HepG2 (cell line): ENCODE measurements around the gene TEX19. TPM values are rescaled to one million over a fixed set of nuclear protein-coding genes. Genes with fewer than 3 reads are reported as not detected.

Source experiments
- ATAC-seq: fragments of 200-7000 bp; cut with Tn5 transposase; 3 replicates; pipeline ENCODE4 v1.9.1; 2020; ENCODE audit warnings: mild to moderate bottlenecking, moderate library complexity
- BruUV-seq: library from RNA; stranded (reverse); fragments of 400-500 nt; replicated peaks from 2 replicates; lab custom pipeline; 2021; lab: Mats Ljungman, UMichigan
- CTCF ChIA-PET: fragments of 300-600 bp; formaldehyde crosslinking; extraction: SDS; loops from one replicate; lab custom pipeline; 2021; ENCODE audit warnings: low total read pairs, inconsistent platforms, low intra/inter-chr PET ratio; lab: Yijun Ruan, JAX
- POLR2A ChIA-PET: fragments of 350-600 bp; sonication (Branson Sonifier 250); formaldehyde crosslinking; loops from one replicate; lab custom pipeline; 2020; ENCODE audit warnings: antibody characterized with exemption, inconsistent platforms; lab: Yijun Ruan, JAX
- DNase-seq: peaks from one replicate; pipeline ENCODE4 v3.0.0-alpha.2; 2015; ENCODE audit warnings: low spot score
- FAIRE-seq: peaks from 3 replicates; lab custom pipeline; 2011; peaks lifted over from hg19 to GRCh38; lab: Jason Lieb, UNC
- H2AFZ ChIP-seq: one replicate; pipeline ENCODE4 v1.6.1; 2011; ENCODE audit warnings: low read length, inconsistent platforms
- H3K27ac ChIP-seq: fragments of 300-600 bp; 3 replicates; pipeline ENCODE4 v1.8.0; 2011; ENCODE audit warnings: mixed run types, mild to moderate bottlenecking, mixed read lengths, low read length, inconsistent platforms; ENCODE audit not compliant: insufficient read depth; ENCODE audit errors: extremely low read length
- H3K27me3 ChIP-seq, 2 experiments: fragments of 200-600 bp in 1 of 2; 2 replicates in 1 of 2; 3 replicates in 1 of 2; pipeline versions ENCODE4 v1.6.0 to v1.8.0; 2011; ENCODE audit warnings: low read length in 2 of 2, mild to moderate bottlenecking in 2 of 2, moderate library complexity in 2 of 2, inconsistent platforms in 1 of 2; ENCODE audit not compliant: insufficient read depth in 2 of 2, control insufficient read depth in 1 of 2
- H3K36me3 ChIP-seq, 2 experiments: fragments of 200-600 bp in 1 of 2; replicated peaks in 1 of 2; 2 replicates in 1 of 2; 3 replicates in 1 of 2; pipeline versions ENCODE4 v1.5.1 to v1.8.0; 2011; ENCODE audit warnings: low read length in 2 of 2, inconsistent platforms in 1 of 2; ENCODE audit not compliant: insufficient read depth in 2 of 2, control insufficient read depth in 1 of 2
- H3K4me1 ChIP-seq: 2 replicates; pipeline ENCODE4 v1.5.1; 2012; ENCODE audit warnings: low read length, inconsistent platforms; ENCODE audit not compliant: insufficient read depth
- H3K4me2 ChIP-seq: 2 replicates; pipeline ENCODE4 v1.6.0; 2011; ENCODE audit warnings: low read depth, low read length, inconsistent platforms
- H3K4me3 ChIP-seq, 3 experiments: fragments of 200-600 bp in 1 of 3; sonication (generic), shearing (Covaris generic) in 1 of 3; replicated peaks in 1 of 3; 2 replicates each; pipeline ENCODE4 v1.5.1; 2011 to 2016; ENCODE audit warnings: low read length in 3 of 3, inconsistent platforms in 2 of 3, low read depth in 2 of 3, mild to moderate bottlenecking in 2 of 3, control low read depth in 1 of 3, mixed read lengths in 1 of 3; ENCODE audit not compliant: insufficient read depth in 1 of 3
- H3K79me2 ChIP-seq: one replicate; pipeline ENCODE4 v1.6.1; 2011; ENCODE audit warnings: low read length, inconsistent platforms; ENCODE audit not compliant: insufficient read depth
- H3K9ac ChIP-seq: 2 replicates; pipeline ENCODE4 v1.6.0; 2011; ENCODE audit warnings: mild to moderate bottlenecking, low read depth, low read length, inconsistent platforms; ENCODE audit not compliant: insufficient read depth
- H3K9me3 ChIP-seq: 2 replicates; pipeline ENCODE4 v1.5.1; 2012; ENCODE audit warnings: mild to moderate bottlenecking, low read length
- H4K20me1 ChIP-seq: 2 replicates; pipeline ENCODE4 v1.6.0; 2011; ENCODE audit warnings: inconsistent platforms, mild to moderate bottlenecking, low read length, moderate library complexity; ENCODE audit not compliant: insufficient read depth
- GABPA ChIP-seq, 2 experiments: IDR thresholded peaks; 2 replicates each; pipeline ENCODE4 v1.6.1; 2011 to 2016; ENCODE audit warnings: low read depth in 2 of 2, low read length in 1 of 2, missing biosample characterization in 1 of 2, missing genetic modification characterization in 1 of 2
- HNRNPL ChIP-seq: fragments of 200-400 bp; formaldehyde crosslinking; IDR thresholded peaks from 2 replicates; pipeline ENCODE4 v1.6.1; 2017; ENCODE audit warnings: mild to moderate bottlenecking, low read depth, low read length
- ISL2 ChIP-seq: sonication (generic); formaldehyde crosslinking; IDR thresholded peaks from 2 replicates; pipeline ENCODE4 v1.5.0; 2020; ENCODE audit warnings: missing genetic modification reagents
- ZBTB3 ChIP-seq: sonication (generic); formaldehyde crosslinking; IDR thresholded peaks from 2 replicates; pipeline ENCODE4 v1.4.0; 2020; ENCODE audit warnings: low read depth, mild to moderate bottlenecking, moderate library complexity, missing genetic modification reagents, borderline replicate concordance
- ZNF24 ChIP-seq: fragments of 450-650 bp; IDR thresholded peaks from 2 replicates; pipeline ENCODE4 v1.6.1; 2017; ENCODE audit warnings: antibody characterized with exemption, mild to moderate bottlenecking
- ZNF546 ChIP-seq: sonication (generic); formaldehyde crosslinking; conservative IDR thresholded peaks from 2 replicates; pipeline ENCODE4 v1.8.1; 2023; ENCODE audit warnings: mild to moderate bottlenecking, missing genetic modification reagents
- WGBS: methylation state at CpG from one replicate; pipeline ENCODE4 v1.1.6; 2017; ENCODE audit warnings: low lambda C conversion rate; 5-methylcytosine and 5-hydroxymethylcytosine counted together
- in situ Hi-C: cut with HindIII; loops from 2 replicates; pipeline ENCODE4 v1.10.0; 2017; ENCODE audit warnings: low pct_unique_long_range_greater_than_20kb; ENCODE audit not compliant: extremely low pct_ligation_motif_present
- intact Hi-C: fragments of 100-400 bp; cut with micrococcal nuclease; formaldehyde crosslinking; loops from one replicate; pipeline ENCODE4 v1.10.0; 2022; ENCODE audit not compliant: unreplicated experiment
- polyA plus RNA-seq, 8 experiments: library from polyadenylated mRNA; depleted of rRNA in 3 of 8; stranded (reverse) in 7 of 8; unstranded in 1 of 8; fragments of >200 nt; fragmentation: Illumina TruSeq in 4 of 8; extraction: Trizol in 4 of 8; gene quantifications; 2 replicates each; pipeline versions ENCODE4 v1.2.1 to v1.2.3, GENCODE V29; 2011 to 2016; ENCODE audit warnings: low read depth in 4 of 8, missing spikeins in 1 of 8, mixed read lengths in 1 of 8; ENCODE audit not compliant: insufficient read depth in 1 of 8
- total RNA-seq, 5 experiments: library from RNA; depleted of rRNA; stranded (reverse); fragments of >200 nt; fragmentation: Illumina TruSeq; extraction: Trizol; gene quantifications; 2 replicates each; pipeline ENCODE4 v1.2.3, GENCODE V29; 2016; ENCODE audit warnings: low read depth in 1 of 5
- TF ChIP-seq, protein P1 (sequence below), 2 experiments: sonication (generic) in 1 of 2; formaldehyde crosslinking in 1 of 2; IDR thresholded peaks; 2 replicates each; pipeline versions ENCODE4 v1.4.0 to v1.6.1; 2016 to 2020; ENCODE audit warnings: borderline replicate concordance in 1 of 2, low read depth in 1 of 2, mild to moderate bottlenecking in 1 of 2, missing genetic modification reagents in 1 of 2
- TF ChIP-seq, protein P2 (sequence below): sonication (generic); formaldehyde crosslinking; IDR thresholded peaks from 2 replicates; pipeline ENCODE4 v1.5.0; 2020; ENCODE audit warnings: missing genetic modification reagents, mild to moderate bottlenecking, borderline replicate concordance
- TF ChIP-seq, protein P3 (sequence below): IDR thresholded peaks from 2 replicates; pipeline ENCODE4 v1.6.1; 2016; ENCODE audit warnings: missing compliant biosample characterization, missing genetic modification reagents, borderline replicate concordance

The TEX19 gene
- total and polyA plus RNA-seq, 2 of the 13 experiments (the other 11 are each of a cell fraction or from before 2014, with no cell fraction given): 1.3 to 6.0 TPM

DNA sequence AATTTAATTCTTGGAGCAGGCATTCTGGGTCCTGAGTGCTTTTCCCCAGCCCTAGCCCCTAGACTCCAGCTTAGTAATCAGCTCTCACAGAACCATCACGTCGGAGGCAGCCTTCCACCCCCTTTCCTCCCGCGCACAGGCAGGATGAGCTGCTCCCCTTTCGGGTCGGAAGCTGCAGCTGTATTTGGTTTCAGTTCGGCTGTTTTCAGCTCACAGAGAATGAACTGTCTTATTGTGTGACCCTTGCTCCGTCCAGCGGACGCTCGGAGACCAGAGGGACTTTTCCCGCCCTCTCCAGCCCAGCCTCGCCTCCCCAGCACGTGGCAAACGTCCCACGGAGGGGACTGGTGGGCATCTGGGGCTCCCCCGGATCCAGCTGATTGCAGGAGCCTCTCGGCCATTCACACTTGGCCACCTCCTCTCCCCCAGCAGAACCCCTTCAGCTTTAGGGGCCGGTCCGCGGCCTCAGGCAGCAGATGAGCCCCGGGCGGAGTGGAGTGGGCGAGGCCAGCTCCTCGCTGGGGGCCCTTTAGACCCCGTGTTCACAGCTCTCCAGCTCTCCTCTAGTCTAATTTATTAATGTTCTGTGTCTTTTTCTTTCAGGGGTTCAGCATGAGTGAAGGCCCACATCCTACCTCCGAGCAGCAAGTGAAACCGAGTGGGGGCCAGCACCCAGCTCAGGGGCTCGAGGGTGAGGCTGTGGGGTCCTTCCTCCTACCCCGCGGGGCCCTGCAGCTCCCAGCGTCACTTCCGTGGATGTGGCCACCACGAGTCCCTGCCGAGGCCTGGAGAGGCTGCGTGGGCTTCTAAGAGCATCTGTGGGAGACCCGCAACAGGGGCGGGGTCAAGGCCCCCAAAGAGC lies 11.7 kb downstream of the TEX19 start:
- H3K9me3 ChIP-seq: no peaks in the 10 kb centered on the region
- H3K4me1 ChIP-seq: peaks cover 73% of the 10 kb centered on the region
- H3K36me3 ChIP-seq: no peaks in the 10 kb centered on the region
- in situ Hi-C loops (no loop called here), intact Hi-C loops (no loop called here)
- peak overlapping the region; percentile 47 for H3K27ac ChIP-seq
- no TSS peak for BruUV-seq
- H3K4me2 ChIP-seq: peak overlapping the region; percentile 72
- no peaks in the 10 kb centered on the region for H3K27me3 ChIP-seq
- ATAC-seq: peak; percentile 13; the same call in 2 of the 3 replicates
- no peak overlapping the region for H2AFZ ChIP-seq
- 59% methylated on average over 32 of the region's 38 CpGs for WGBS
- ChIA-PET CTCF (no interaction called here), POLR2A (interaction anchor here (0.9 to 2.0 kb wide), 9 partner anchors 9 to 198 kb away, joined by 3 to 10 read pairs (median 3); no protein-coding TSS in a partner anchor)
- H3K79me2 ChIP-seq: no peaks in the 10 kb centered on the region
- DNase-seq: no peak
- no peaks in the 10 kb centered on the region for H4K20me1 ChIP-seq
- peak overlapping the region; percentile 17 to 59 (median 39); a peak in 5 of 6 replicates for H3K4me3 ChIP-seq
- peak; percentile 86 for FAIRE-seq
- peak overlapping the region; percentile 16; the same call in 1 of the 2 replicates for H3K9ac ChIP-seq
- TF ChIP-seq, protein P1, sequence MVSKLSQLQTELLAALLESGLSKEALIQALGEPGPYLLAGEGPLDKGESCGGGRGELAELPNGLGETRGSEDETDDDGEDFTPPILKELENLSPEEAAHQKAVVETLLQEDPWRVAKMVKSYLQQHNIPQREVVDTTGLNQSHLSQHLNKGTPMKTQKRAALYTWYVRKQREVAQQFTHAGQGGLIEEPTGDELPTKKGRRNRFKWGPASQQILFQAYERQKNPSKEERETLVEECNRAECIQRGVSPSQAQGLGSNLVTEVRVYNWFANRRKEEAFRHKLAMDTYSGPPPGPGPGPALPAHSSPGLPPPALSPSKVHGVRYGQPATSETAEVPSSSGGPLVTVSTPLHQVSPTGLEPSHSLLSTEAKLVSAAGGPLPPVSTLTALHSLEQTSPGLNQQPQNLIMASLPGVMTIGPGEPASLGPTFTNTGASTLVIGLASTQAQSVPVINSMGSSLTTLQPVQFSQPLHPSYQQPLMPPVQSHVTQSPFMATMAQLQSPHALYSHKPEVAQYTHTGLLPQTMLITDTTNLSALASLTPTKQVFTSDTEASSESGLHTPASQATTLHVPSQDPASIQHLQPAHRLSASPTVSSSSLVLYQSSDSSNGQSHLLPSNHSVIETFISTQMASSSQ (IDR thresholded peaks at IDR 0.05; ENCODE audit: low read depth): no peak
- TF ChIP-seq, protein P1 (CRISPR knock-in tag; IDR thresholded peaks at IDR 0.05; ENCODE audit: borderline replicate concordance): no peak
- TF ChIP-seq ZNF546 (CRISPR knock-in tag) (peak; percentile 93; the same call in 1 of the 2 replicates), HNRNPL (no peak; the same call in 1 of the 2 replicates), ZBTB3 (CRISPR knock-in tag) (peak; percentile 60; the same call in 1 of the 2 replicates), ISL2 (peak; percentile 74; the same call in 1 of the 2 replicates), ZNF24 (no peak), GABPA (IDR thresholded peaks at IDR 0.05; ENCODE audit: low read depth, low read length) (no peak), GABPA (CRISPR knock-in tag; IDR thresholded peaks at IDR 0.05; ENCODE audit: low read depth) (no peak)
- TF ChIP-seq, protein P2, sequence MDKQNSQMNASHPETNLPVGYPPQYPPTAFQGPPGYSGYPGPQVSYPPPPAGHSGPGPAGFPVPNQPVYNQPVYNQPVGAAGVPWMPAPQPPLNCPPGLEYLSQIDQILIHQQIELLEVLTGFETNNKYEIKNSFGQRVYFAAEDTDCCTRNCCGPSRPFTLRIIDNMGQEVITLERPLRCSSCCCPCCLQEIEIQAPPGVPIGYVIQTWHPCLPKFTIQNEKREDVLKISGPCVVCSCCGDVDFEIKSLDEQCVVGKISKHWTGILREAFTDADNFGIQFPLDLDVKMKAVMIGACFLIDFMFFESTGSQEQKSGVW (CRISPR knock-in tag): no peak
- TF ChIP-seq, protein P3, sequence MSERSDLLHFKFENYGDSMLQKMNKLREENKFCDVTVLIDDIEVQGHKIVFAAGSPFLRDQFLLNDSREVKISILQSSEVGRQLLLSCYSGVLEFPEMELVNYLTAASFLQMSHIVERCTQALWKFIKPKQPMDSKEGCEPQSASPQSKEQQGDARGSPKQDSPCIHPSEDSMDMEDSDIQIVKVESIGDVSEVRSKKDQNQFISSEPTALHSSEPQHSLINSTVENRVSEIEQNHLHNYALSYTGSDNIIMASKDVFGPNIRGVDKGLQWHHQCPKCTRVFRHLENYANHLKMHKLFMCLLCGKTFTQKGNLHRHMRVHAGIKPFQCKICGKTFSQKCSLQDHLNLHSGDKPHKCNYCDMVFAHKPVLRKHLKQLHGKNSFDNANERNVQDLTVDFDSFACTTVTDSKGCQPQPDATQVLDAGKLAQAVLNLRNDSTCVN (CRISPR knock-in tag): 0 out of 2 replicates have a peak, but pooled peaks have one; percentile 60
